LNCaP clone FGC (cell line): Measurements from ENCODE around the gene ACOD1.
"Not testable (repeated sequence)": the region's sequence is repeated elsewhere in the genome, so short reads cannot be mapped to it uniquely, and the experiment has no call there.

Experiments
- DNase-seq: peaks from one replicate; pipeline ENCODE4 v3.0.0-alpha.2; 2011; ENCODE audit warnings: low read depth
- H3K4me3 ChIP-seq: 2 replicates; pipeline ENCODE4 v1.5.1; 2011; ENCODE audit warnings: mild to moderate bottlenecking, low read depth, low read length, control low read depth
- CTCF ChIP-seq: IDR thresholded peaks from 2 replicates; pipeline ENCODE4 v1.5.1; 2012; ENCODE audit warnings: mild to moderate bottlenecking; ENCODE audit not compliant: control insufficient read depth, insufficient read depth; ENCODE audit errors: extremely low read depth

Gene ACOD1

GRCh38 chr13:76948149-76948548, at the start of gene ACOD1:
Gene ACOD1 (plus strand): TSS chr13:76948511. CDS start chr13:76948559, 48 bp downstream.
- DNase-seq = no peak
- TF ChIP-seq CTCF = no peak
- no peak within 1 kb of the TSS for H3K4me3 ChIP-seq

- DNase-seq, H3K4me3 ChIP-seq: not testable (repeated sequence)
Observed at GRCh38 chr13:76899066-76899465, 49.2 kb upstream of the ACOD1 start.

GRCh38 chr13:76903544-76904162, 44.7 kb upstream of the ACOD1 start:
- no peak overlapping the region for H3K4me3 ChIP-seq
- DNase-seq = peak; percentile 55
- peak; percentile 98 for TF ChIP-seq CTCF

GRCh38 chr13:76904507-76904906, 43.8 kb upstream of the ACOD1 start:
- no peak for DNase-seq
- H3K4me3 ChIP-seq = no peak overlapping the region
- no peak for TF ChIP-seq CTCF

- no peak for DNase-seq
- H3K4me3 ChIP-seq = no peak overlapping the region
Observed at GRCh38 chr13:76912476-76912875, 35.8 kb upstream of the ACOD1 start.

GRCh38 chr13:76913898-76914297, 34.4 kb upstream of the ACOD1 start:
- no peak overlapping the region for H3K4me3 ChIP-seq
- no peak for TF ChIP-seq CTCF
- no peak for DNase-seq

More at GRCh38 chr13:76912476-76912875, 35.8 kb upstream of the ACOD1 start:
- TF ChIP-seq CTCF = no peak

GRCh38 chr13:76917095-76917494, 31.2 kb upstream of the ACOD1 start:
- no peak for DNase-seq
- no peak for TF ChIP-seq CTCF
- H3K4me3 ChIP-seq = no peak overlapping the region

GRCh38 chr13:76917755-76918481, 30.4 kb upstream of the ACOD1 start:
- not testable (repeated sequence) for DNase-seq, H3K4me3 ChIP-seq
